Tibial nerve (tissue), 4 donors: ENCODE measurements around the gene ZDHHC20.

ENCODE experiments used
- CTCF ChIP-seq, 5 experiments: fragments of 200-600 bp in 3 of 5; fragments of 450-650 bp in 2 of 5; sonication (generic) in 3 of 5; IDR thresholded peaks; one replicate each; pipeline ENCODE4 v1.5.1; 2016 to 2019; ENCODE audit warnings: antibody characterized with exemption in 5 of 5, mild to moderate bottlenecking in 3 of 5, moderate library complexity in 2 of 5
- EP300 ChIP-seq, 2 donors: sonication (generic); formaldehyde crosslinking; IDR thresholded peaks; one replicate each; pipeline ENCODE4 v1.6.1; 2017; ENCODE audit warnings: antibody characterized with exemption in 2 of 2, mild to moderate bottlenecking in 1 of 2
- POLR2A ChIP-seq, 2 donors: fragments of 450-650 bp; IDR thresholded peaks; one replicate each; pipeline ENCODE4 v1.6.1; 2017; ENCODE audit warnings: antibody characterized with exemption in 2 of 2, mild to moderate bottlenecking in 2 of 2, moderate library complexity in 2 of 2

GRCh38 chr13:21504379-21504778 is 45.3 kb upstream of the ZDHHC20 start:
- no peak for TF ChIP-seq CTCF (IDR thresholded peaks at IDR 0.05)
- TF ChIP-seq POLR2A (IDR thresholded peaks at IDR 0.05), result no peak
- no peak for TF ChIP-seq EP300 (IDR thresholded peaks at IDR 0.05)
